Endothelial cell of umbilical vein (primary cell): ENCODE results near the gene SOX2. TPM values are rescaled to one million over a fixed set of nuclear protein-coding genes. Genes with fewer than 3 reads are reported as not detected.
A peak's percentile ranks its signal among the peaks of the same experiment; 100 is the strongest.

Experiments used
- BruUV-seq: library from RNA; stranded (reverse); fragments of 400-500 nt; replicated peaks from 2 replicates; lab custom pipeline; 2021; lab: Mats Ljungman, UMichigan
- CTCF ChIA-PET: fragments of 300-600, 350-600 bp; sonication (Branson Sonifier 250); formaldehyde crosslinking; loops from one replicate; lab custom pipeline; 2021; ENCODE audit warnings: antibody characterized with exemption, inconsistent platforms; lab: Charles Lee
- POLR2A ChIA-PET: fragments of 300-600, 350-600 bp; sonication (Branson Sonifier 250); formaldehyde crosslinking; loops from one replicate; lab custom pipeline; 2021; ENCODE audit warnings: antibody characterized with exemption, inconsistent platforms; lab: Charles Lee
- DNase-seq: peaks from one replicate; pipeline ENCODE4 v3.0.0-alpha.2; 2011; ENCODE audit warnings: low read depth, low spot score
- FAIRE-seq: peaks from 2 replicates; lab custom pipeline; 2011; peaks lifted over from hg19 to GRCh38; lab: Jason Lieb, UNC
- H2AFZ ChIP-seq: 2 replicates; pipeline ENCODE4 v1.6.0; 2012; ENCODE audit warnings: low read depth, low read length, control low read depth, inconsistent platforms
- H3K27ac ChIP-seq: 2 replicates; pipeline ENCODE4 v1.5.1; 2011; ENCODE audit warnings: low read depth, mild to moderate bottlenecking, control low read depth, low read length, moderate library complexity; ENCODE audit not compliant: insufficient read depth
- H3K27me3 ChIP-seq, 2 experiments: 2 replicates each; pipeline versions ENCODE4 v1.6.0 to v1.6.1; 2011; ENCODE audit warnings: low read length in 2 of 2, mixed read lengths in 1 of 2; ENCODE audit not compliant: control insufficient read depth in 2 of 2, insufficient read depth in 2 of 2
- H3K36me3 ChIP-seq, 2 experiments: 2 replicates in 1 of 2; 3 replicates in 1 of 2; pipeline ENCODE4 v1.5.1; 2011; ENCODE audit warnings: low read length in 2 of 2, mild to moderate bottlenecking in 1 of 2, moderate library complexity in 1 of 2; ENCODE audit not compliant: control insufficient read depth in 2 of 2, insufficient read depth in 2 of 2; ENCODE audit errors: extremely low read depth in 1 of 2
- H3K4me1 ChIP-seq: 3 replicates; pipeline ENCODE4 v1.5.1; 2011; ENCODE audit warnings: mild to moderate bottlenecking, low read length; ENCODE audit not compliant: control insufficient read depth, insufficient read depth; ENCODE audit errors: extremely low read depth
- H3K4me2 ChIP-seq: 2 replicates; pipeline ENCODE4 v1.6.1; 2011; ENCODE audit warnings: low read length, control low read depth, mixed read lengths; ENCODE audit not compliant: insufficient read depth
- H3K4me3 ChIP-seq, 3 experiments: fragments of 200-600 bp in 1 of 3; sonication (generic), shearing (Covaris generic) in 1 of 3; replicated peaks in 1 of 3; 2 replicates each; pipeline ENCODE4 v1.5.1; 2011 to 2016; ENCODE audit warnings: control low read depth in 3 of 3, low read length in 3 of 3, mild to moderate bottlenecking in 2 of 3, inconsistent platforms in 1 of 3, low read depth in 1 of 3, moderate library complexity in 1 of 3; ENCODE audit not compliant: insufficient read depth in 1 of 3
- H3K79me2 ChIP-seq: 2 replicates; pipeline ENCODE4 v1.6.0; 2012; ENCODE audit warnings: low read length, inconsistent platforms; ENCODE audit not compliant: control insufficient read depth, insufficient read depth
- H3K9ac ChIP-seq: replicated peaks from 2 replicates; pipeline ENCODE3; 2011; ENCODE audit warnings: low read length, control low read depth; ENCODE audit not compliant: insufficient read depth; ENCODE audit errors: extremely low read depth
- H3K9me1 ChIP-seq: replicated peaks from 3 replicates; pipeline ENCODE4 v1.6.0; 2011; ENCODE audit warnings: mild to moderate bottlenecking, low read length; ENCODE audit not compliant: control insufficient read depth, insufficient read depth; ENCODE audit errors: extremely low read depth
- H3K9me3 ChIP-seq: replicated peaks from 2 replicates; pipeline ENCODE4 v1.5.1; 2012; ENCODE audit warnings: low read length, inconsistent platforms; ENCODE audit not compliant: control insufficient read depth, insufficient read depth
- H4K20me1 ChIP-seq: replicated peaks from 2 replicates; pipeline ENCODE3; 2011; ENCODE audit warnings: mild to moderate bottlenecking, low read length; ENCODE audit not compliant: control insufficient read depth, insufficient read depth; ENCODE audit errors: extremely low read depth
- EZH2 ChIP-seq: IDR thresholded peaks from 2 replicates; pipeline ENCODE4 v1.6.1; 2012; ENCODE audit warnings: borderline replicate concordance, low read depth, mild to moderate bottlenecking, moderate library complexity, low read length, inconsistent platforms; ENCODE audit not compliant: severe bottlenecking
- FOS ChIP-seq: IDR thresholded peaks from 2 replicates; pipeline ENCODE4 v1.6.1; 2011; ENCODE audit warnings: mild to moderate bottlenecking, low read length, moderate library complexity, borderline replicate concordance; ENCODE audit not compliant: insufficient read depth
- GATA2 ChIP-seq: IDR thresholded peaks from 2 replicates; pipeline ENCODE4 v1.7.0; 2011; ENCODE audit warnings: low read depth, mild to moderate bottlenecking, moderate library complexity, mixed read lengths, low read length; ENCODE audit not compliant: insufficient read length, insufficient read depth
- JUN ChIP-seq: IDR thresholded peaks from 2 replicates; pipeline ENCODE4 v1.6.1; 2011; ENCODE audit warnings: borderline replicate concordance, low read depth; ENCODE audit not compliant: insufficient read length, insufficient read depth
- MAX ChIP-seq: IDR thresholded peaks from 2 replicates; pipeline ENCODE4 v1.6.1; 2011; ENCODE audit not compliant: insufficient read depth, insufficient read length
- MYC ChIP-seq: IDR thresholded peaks from one replicate; pipeline ENCODE4 v1.6.1; 2011; ENCODE audit warnings: mild to moderate bottlenecking, low read depth, low read length
- POLR2A ChIP-seq: IDR thresholded peaks from 2 replicates; pipeline ENCODE4 v1.6.1; 2012; ENCODE audit warnings: low read depth, mild to moderate bottlenecking, control low read depth, low read length
- POLR2AphosphoS5 ChIP-seq: IDR thresholded peaks from 2 replicates; pipeline ENCODE4 v1.6.1; 2012; ENCODE audit warnings: low read depth, mild to moderate bottlenecking, control low read depth, low read length, moderate library complexity; ENCODE audit not compliant: insufficient read depth
- dilution Hi-C: fragments of 300-500 bp; cut with MboI; formaldehyde crosslinking; loops from one replicate; pipeline ENCODE4 v1.15.0; 2019; ENCODE audit warnings: low sequenced_read_pairs; ENCODE audit not compliant: extremely low pct_ligation_motif_present
- intact Hi-C: fragments of 100-400 bp; cut with micrococcal nuclease; formaldehyde crosslinking; loops from one replicate; pipeline ENCODE4 v1.10.0; 2022
- polyA plus RNA-seq, 4 experiments: library from polyadenylated mRNA; depleted of rRNA in 3 of 4; stranded (reverse) in 3 of 4; unstranded in 1 of 4; fragments of >200 nt; gene quantifications; 2 replicates each; pipeline versions ENCODE4 v1.2.1 to v1.2.3, GENCODE V29; 2011 to 2012; ENCODE audit warnings: missing spikeins in 1 of 4
- total RNA-seq: library from RNA; stranded (reverse); gene quantifications from 2 replicates; pipeline ENCODE4 v1.2.3, GENCODE V29; 2021
- TF ChIP-seq, protein P1 (sequence below), 2 donors: IDR thresholded peaks; 1 replicate in 1 of 2; 2 replicates in 1 of 2; pipeline ENCODE4 v1.5.1; 2011; ENCODE audit warnings: low read length in 2 of 2, mild to moderate bottlenecking in 2 of 2, moderate library complexity in 2 of 2, control low read depth in 1 of 2, inconsistent platforms in 1 of 2, low read depth in 1 of 2; ENCODE audit not compliant: insufficient read depth in 1 of 2; ENCODE audit errors: extremely low read depth in 1 of 2

SOX2 gene
- total and polyA plus RNA-seq, 2 donors (not counting 3 experiments of a cell fraction or from before 2014, with no cell fraction given): 0.13 to 0.23 TPM

DNA sequence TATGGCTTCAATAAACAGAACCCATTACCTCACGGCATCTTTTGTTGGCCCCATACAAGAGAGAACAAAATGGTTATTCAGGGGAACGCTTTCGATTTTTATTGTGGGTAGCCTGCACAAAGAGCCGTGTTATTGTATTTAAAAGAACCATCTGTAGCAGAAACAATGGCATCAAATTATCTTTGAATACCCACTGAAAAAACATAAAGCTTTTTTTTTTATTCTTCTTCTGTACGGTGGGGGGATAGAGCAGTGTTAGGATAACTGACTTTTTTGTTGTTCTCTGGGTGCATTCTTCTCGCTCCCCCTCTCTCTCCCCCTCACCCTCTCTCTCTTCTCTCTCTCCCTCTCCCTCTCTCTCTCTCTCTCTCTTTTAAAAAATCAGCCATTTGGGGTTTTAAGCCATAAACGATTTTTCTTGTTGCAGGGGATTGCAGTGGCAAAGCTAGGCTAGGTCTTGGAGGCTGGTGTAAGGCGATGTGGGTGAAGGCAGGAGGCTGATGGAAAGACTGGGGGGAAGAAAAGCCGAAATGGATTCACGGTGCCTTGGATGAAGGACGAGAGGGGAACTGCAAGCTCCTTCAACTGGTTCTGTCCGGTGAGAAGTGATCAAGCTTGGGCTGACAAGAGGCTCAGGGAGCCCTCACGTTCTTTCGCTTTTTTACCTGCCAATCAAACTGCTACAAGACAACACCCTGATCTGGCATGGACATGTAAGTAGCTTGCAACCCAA, 12.4 kb upstream of the SOX2 start:
- H3K9me1 ChIP-seq: no peaks in the 10 kb centered on the region
- H3K27ac ChIP-seq: no peak overlapping the region
- H3K36me3 ChIP-seq: no peaks in the 10 kb centered on the region
- no TSS peak for BruUV-seq
- DNase-seq (peak; percentile 53), FAIRE-seq (peak; percentile 77)
- H3K9ac ChIP-seq: peak overlapping the region; percentile 5
- H3K4me1 ChIP-seq: peaks cover 29% of the 10 kb centered on the region
- ChIA-PET CTCF (interaction anchor here (1.0 to 4.7 kb wide), 16 partner anchors 62 to 985 kb away, joined by 3 to 483 read pairs (median 18); no protein-coding TSS in a partner anchor), POLR2A (interaction anchor here (0.5 to 1.3 kb wide), 3 partner anchors 75 to 381 kb away, joined by 3 to 5 read pairs (median 4); no protein-coding TSS in a partner anchor)
- peak overlapping the region; percentile 23 to 75 (median 34) for H3K4me3 ChIP-seq
- intact Hi-C loops: no loop called here
- peaks cover 0 to 2% of the 10 kb centered on the region in 2 experiments for H3K27me3 ChIP-seq
- peak overlapping the region; percentile 92 for H2AFZ ChIP-seq
- TF ChIP-seq EZH2: no peak
- TF ChIP-seq POLR2AphosphoS5: no peak
- no peak for TF ChIP-seq MAX
- TF ChIP-seq POLR2A: no peak
- TF ChIP-seq MYC: no peak
- TF ChIP-seq, protein P1, sequence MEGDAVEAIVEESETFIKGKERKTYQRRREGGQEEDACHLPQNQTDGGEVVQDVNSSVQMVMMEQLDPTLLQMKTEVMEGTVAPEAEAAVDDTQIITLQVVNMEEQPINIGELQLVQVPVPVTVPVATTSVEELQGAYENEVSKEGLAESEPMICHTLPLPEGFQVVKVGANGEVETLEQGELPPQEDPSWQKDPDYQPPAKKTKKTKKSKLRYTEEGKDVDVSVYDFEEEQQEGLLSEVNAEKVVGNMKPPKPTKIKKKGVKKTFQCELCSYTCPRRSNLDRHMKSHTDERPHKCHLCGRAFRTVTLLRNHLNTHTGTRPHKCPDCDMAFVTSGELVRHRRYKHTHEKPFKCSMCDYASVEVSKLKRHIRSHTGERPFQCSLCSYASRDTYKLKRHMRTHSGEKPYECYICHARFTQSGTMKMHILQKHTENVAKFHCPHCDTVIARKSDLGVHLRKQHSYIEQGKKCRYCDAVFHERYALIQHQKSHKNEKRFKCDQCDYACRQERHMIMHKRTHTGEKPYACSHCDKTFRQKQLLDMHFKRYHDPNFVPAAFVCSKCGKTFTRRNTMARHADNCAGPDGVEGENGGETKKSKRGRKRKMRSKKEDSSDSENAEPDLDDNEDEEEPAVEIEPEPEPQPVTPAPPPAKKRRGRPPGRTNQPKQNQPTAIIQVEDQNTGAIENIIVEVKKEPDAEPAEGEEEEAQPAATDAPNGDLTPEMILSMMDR (IDR thresholded peaks at IDR 0.05; ENCODE audit: extremely low read depth in 1 of 2, insufficient read depth in 1 of 2, low read depth in 1 of 2, low read length in 2 of 2): no peak
- TF ChIP-seq JUN: no peak
- TF ChIP-seq FOS: no peak
- TF ChIP-seq GATA2: no peak
- no peaks in the 10 kb centered on the region for H3K79me2 ChIP-seq
- dilution Hi-C loops: no loop called here
- H3K4me2 ChIP-seq: peak overlapping the region; percentile 90
- no peaks in the 10 kb centered on the region for H4K20me1 ChIP-seq
- no peaks in the 10 kb centered on the region for H3K9me3 ChIP-seq
